DOHH2 (cell line): ENCODE data around the gene KIAA1614.

ENCODE experiments used
- H3F3A ChIP-seq: fragments of 200-600 bp; sonication (generic), shearing (Covaris generic); 2 replicates; pipeline ENCODE4 v1.6.0; 2016; ENCODE audit warnings: antibody characterized with exemption, mild to moderate bottlenecking; ENCODE audit not compliant: control insufficient read depth, insufficient read depth
- H3K27ac ChIP-seq: fragments of 200-600 bp; sonication (generic); 2 replicates; pipeline ENCODE4 v1.5.1; 2014; ENCODE audit warnings: low read depth, mild to moderate bottlenecking, low read length, moderate library complexity
- H3K27me3 ChIP-seq: fragments of 200-600 bp; sonication (generic); 2 replicates; pipeline ENCODE4 v1.6.1; 2014; ENCODE audit warnings: mild to moderate bottlenecking, low read length, mixed read lengths; ENCODE audit not compliant: control insufficient read depth
- H3K36me3 ChIP-seq: fragments of 200-600 bp; sonication (generic); 2 replicates; pipeline ENCODE4 v1.6.1; 2014; ENCODE audit warnings: mild to moderate bottlenecking, low read length, moderate library complexity, mixed read lengths; ENCODE audit not compliant: control insufficient read depth
- H3K4me1 ChIP-seq: fragments of 200-600 bp; sonication (generic); 2 replicates; pipeline ENCODE4 v1.6.1; 2014; ENCODE audit warnings: mild to moderate bottlenecking, low read length, mixed read lengths; ENCODE audit not compliant: control insufficient read depth
- H3K4me2 ChIP-seq: fragments of 200-600 bp; sonication (generic); 2 replicates; pipeline ENCODE4 v1.6.0; 2014; ENCODE audit warnings: mild to moderate bottlenecking, low read length, moderate library complexity
- H3K4me3 ChIP-seq: fragments of 200-600 bp; sonication (generic); 2 replicates; pipeline ENCODE4 v1.5.1; 2014; ENCODE audit warnings: mild to moderate bottlenecking, low read length, mixed read lengths
- H3K79me2 ChIP-seq: fragments of 200-600 bp; sonication (generic); 2 replicates; pipeline ENCODE4 v1.6.1; 2014; ENCODE audit warnings: mild to moderate bottlenecking, low read length, mixed read lengths; ENCODE audit not compliant: control insufficient read depth
- H3K9me2 ChIP-seq: fragments of 200-600 bp; sonication (generic); replicated peaks from 2 replicates; pipeline ENCODE4 v1.6.1; 2014; ENCODE audit warnings: mild to moderate bottlenecking, low read length, mixed read lengths; ENCODE audit not compliant: control insufficient read depth
- H3K9me3 ChIP-seq: fragments of 200-600 bp; sonication (generic); 2 replicates; pipeline ENCODE4 v1.6.1; 2014; ENCODE audit warnings: antibody characterized with exemption, low read length, mixed read lengths; ENCODE audit not compliant: control insufficient read depth, insufficient read depth
- H4K20me1 ChIP-seq: fragments of 200-600 bp; sonication (generic); 2 replicates; pipeline ENCODE4 v1.6.0; 2014; ENCODE audit warnings: low read depth, mild to moderate bottlenecking, antibody characterized with exemption, low read length, moderate library complexity; ENCODE audit not compliant: control insufficient read depth, insufficient read depth
- CTCF ChIP-seq: fragments of 200-600 bp; sonication (generic); IDR thresholded peaks from one replicate; pipeline ENCODE4 v1.5.1; 2014; ENCODE audit warnings: antibody characterized with exemption, mild to moderate bottlenecking, low read depth, low read length; ENCODE audit not compliant: poor library complexity, severe bottlenecking
- EZH2phosphoT487 ChIP-seq: fragments of 200-600 bp; sonication (generic); IDR thresholded peaks from 2 replicates; pipeline ENCODE4 v1.6.1; 2017; ENCODE audit warnings: borderline replicate concordance, mild to moderate bottlenecking, antibody characterized with exemption, low read length, moderate library complexity, mixed read lengths

Gene KIAA1614

GRCh38 chr1:180929389-180929788, 16.7 kb downstream of the KIAA1614 start:
- Histone ChIP-seq H3K4me3 (no peak overlapping the region), H3K4me1 (peaks cover 13% of the 10 kb centered on the region), H3K27ac (no peak overlapping the region), H3K36me3 (no peaks in the 10 kb centered on the region), H4K20me1 (no peaks in the 10 kb centered on the region), H3F3A (no peaks in the 10 kb centered on the region), H3K9me3 (no peaks in the 10 kb centered on the region), H3K4me2 (no peak overlapping the region), H3K27me3 (peaks cover 1% of the 10 kb centered on the region; the same call in 1 of the 2 replicates), H3K9me2 (no peaks in the 10 kb centered on the region), H3K79me2 (no peaks in the 10 kb centered on the region)
- TF ChIP-seq CTCF (no peak), EZH2phosphoT487 (no peak)

GRCh38 chr1:180930687-180931086, 18.0 kb downstream of the KIAA1614 start:
- no peaks in the 10 kb centered on the region for H3K9me2 ChIP-seq
- no peak overlapping the region for H3K27ac ChIP-seq
- no peaks in the 10 kb centered on the region for H3K9me3 ChIP-seq
- H3K4me1 ChIP-seq = peaks cover 26% of the 10 kb centered on the region
- H3F3A ChIP-seq = no peaks in the 10 kb centered on the region
- H4K20me1 ChIP-seq = no peaks in the 10 kb centered on the region
- H3K27me3 ChIP-seq = no peaks in the 10 kb centered on the region
- H3K79me2 ChIP-seq = no peaks in the 10 kb centered on the region
- TF ChIP-seq EZH2phosphoT487 = no peak
- no peak for TF ChIP-seq CTCF
- no peaks in the 10 kb centered on the region for H3K36me3 ChIP-seq
- H3K4me3 ChIP-seq = no peak overlapping the region
- H3K4me2 ChIP-seq = no peak overlapping the region

- Histone ChIP-seq H3K27ac (no peak overlapping the region), H3K36me3 (no peaks in the 10 kb centered on the region), H3K9me3 (no peaks in the 10 kb centered on the region), H3K4me2 (no peak overlapping the region), H3F3A (no peaks in the 10 kb centered on the region), H3K9me2 (no peaks in the 10 kb centered on the region), H3K27me3 (no peaks in the 10 kb centered on the region), H3K4me1 (peaks cover 26% of the 10 kb centered on the region), H3K4me3 (no peak overlapping the region), H4K20me1 (no peaks in the 10 kb centered on the region), H3K79me2 (no peaks in the 10 kb centered on the region)
- TF ChIP-seq CTCF = no peak
- no peak for TF ChIP-seq EZH2phosphoT487
These were observed 18.8 kb downstream of the KIAA1614 start for GRCh38 chr1:180931529-180931928.
